ENCODE results near the gene ZBTB9.

Gene ZBTB9

GRCh38 chr6:33406126-33406525, 48.2 kb upstream of the ZBTB9 start:
- Histone ChIP-seq H3K4me3 (ENCODE audit: insufficient read depth, low read length, poor library complexity, severe bottlenecking) (no peak overlapping the region), H3K36me3 (ENCODE audit: low read length) (peaks cover 51% of the 10 kb centered on the region), H2AFZ (ENCODE audit: low read depth, low read length, severe bottlenecking) (no peak overlapping the region), H3K9me2 (replicated peaks; ENCODE audit: insufficient read depth, low read length) (no peaks in the 10 kb centered on the region), H4K20me1 (ENCODE audit: low read depth, low read length) (no peaks in the 10 kb centered on the region; the same call in 1 of the 2 replicates), H3K79me2 (ENCODE audit: insufficient read depth, low read length) (peaks cover 10% of the 10 kb centered on the region; the same call in 1 of the 2 replicates), H3K27ac (ENCODE audit: low read depth, low read length) (no peak overlapping the region), H3K9me3 (ENCODE audit: insufficient read depth, low read length) (no peaks in the 10 kb centered on the region), H3K4me2 (ENCODE audit: low read depth, low read length, poor library complexity, severe bottlenecking) (no peak overlapping the region), H3F3A (ENCODE audit: insufficient read depth) (peaks cover 56% of the 10 kb centered on the region), H3K9ac (ENCODE audit: low read length) (no peak overlapping the region), H3K27me3 (ENCODE audit: low read length) (no peaks in the 10 kb centered on the region)
- TF ChIP-seq EZH2phosphoT487 (conservative IDR thresholded peaks at IDR 0.05; ENCODE audit: low read length) (no peak), CTCF (IDR thresholded peaks at IDR 0.05; ENCODE audit: insufficient read depth, low read length, poor library complexity, severe bottlenecking) (no peak)

GRCh38 chr6:33407132-33407718, 47.2 kb upstream of the ZBTB9 start:
- Histone ChIP-seq H3K36me3 (ENCODE audit: low read length) (peaks cover 41% of the 10 kb centered on the region), H3K79me2 (ENCODE audit: insufficient read depth, low read length) (peaks cover under 1% of the 10 kb centered on the region; the same call in 1 of the 2 replicates), H2AFZ (ENCODE audit: low read depth, low read length, severe bottlenecking) (no peak overlapping the region), H3F3A (ENCODE audit: insufficient read depth) (peaks cover 64% of the 10 kb centered on the region), H3K27me3 (ENCODE audit: low read length) (no peaks in the 10 kb centered on the region), H3K9ac (ENCODE audit: low read length) (no peak overlapping the region), H4K20me1 (ENCODE audit: low read depth, low read length) (no peaks in the 10 kb centered on the region; the same call in 1 of the 2 replicates), H3K9me2 (replicated peaks; ENCODE audit: insufficient read depth, low read length) (no peaks in the 10 kb centered on the region), H3K4me3 (ENCODE audit: insufficient read depth, low read length, poor library complexity, severe bottlenecking) (no peak overlapping the region), H3K4me2 (ENCODE audit: low read depth, low read length, poor library complexity, severe bottlenecking) (no peak overlapping the region), H3K9me3 (ENCODE audit: insufficient read depth, low read length) (no peaks in the 10 kb centered on the region), H3K27ac (ENCODE audit: low read depth, low read length) (no peak overlapping the region)
- no peak for TF ChIP-seq CTCF (IDR thresholded peaks at IDR 0.05; ENCODE audit: insufficient read depth, low read length, poor library complexity, severe bottlenecking)
- TF ChIP-seq EZH2phosphoT487 (conservative IDR thresholded peaks at IDR 0.05; ENCODE audit: low read length), result no peak

- Histone ChIP-seq H3K79me2 (ENCODE audit: insufficient read depth, low read length) (no peaks in the 10 kb centered on the region), H3K36me3 (ENCODE audit: low read length) (peaks cover 15% of the 10 kb centered on the region; the same call in 1 of the 2 replicates), H3K9me3 (ENCODE audit: insufficient read depth, low read length) (no peaks in the 10 kb centered on the region), H3K4me2 (ENCODE audit: low read depth, low read length, poor library complexity, severe bottlenecking) (peak overlapping the region; percentile 90), H3K4me3 (ENCODE audit: insufficient read depth, low read length, poor library complexity, severe bottlenecking) (peak overlapping the region; percentile 72), H4K20me1 (ENCODE audit: low read depth, low read length) (no peaks in the 10 kb centered on the region), H2AFZ (ENCODE audit: low read depth, low read length, severe bottlenecking) (peak overlapping the region; percentile 35), H3K9ac (ENCODE audit: low read length) (peak overlapping the region; percentile 79), H3K27me3 (ENCODE audit: low read length) (no peaks in the 10 kb centered on the region), H3F3A (ENCODE audit: insufficient read depth) (peaks cover 68% of the 10 kb centered on the region), H3K27ac (ENCODE audit: low read depth, low read length) (peak overlapping the region; percentile 85), H3K9me2 (replicated peaks; ENCODE audit: insufficient read depth, low read length) (no peaks in the 10 kb centered on the region)
- TF ChIP-seq EZH2phosphoT487 (conservative IDR thresholded peaks at IDR 0.05; ENCODE audit: low read length) (no peak), CTCF (IDR thresholded peaks at IDR 0.05; ENCODE audit: insufficient read depth, low read length, poor library complexity, severe bottlenecking) (no peak)
Observed at GRCh38 chr6:33410050-33410710, 44.2 kb upstream of the ZBTB9 start.
